Neural progenitor cell (in vitro differentiated cells): ENCODE data around the gene ENO4. TPM values are rescaled to one million over a fixed set of nuclear protein-coding genes. Genes with fewer than 3 reads are reported as not detected.

Experiments used
- DNase-seq: peaks from one replicate; pipeline ENCODE4 v3.0.0-alpha.2; 2016; ENCODE audit warnings: low spot score
- H2AFZ ChIP-seq: fragments of 200-600 bp; sonication (generic); replicated peaks from 2 replicates; pipeline ENCODE4 v1.6.1; 2016; ENCODE audit warnings: antibody characterized with exemption
- H3F3A ChIP-seq: fragments of 200-600 bp; sonication (generic); 2 replicates; pipeline ENCODE4 v1.6.1; 2016; ENCODE audit warnings: antibody characterized with exemption, low read depth
- H3K27ac ChIP-seq: fragments of 200-600 bp; sonication (generic); 2 replicates; pipeline ENCODE4 v1.5.1; 2016; ENCODE audit warnings: mild to moderate bottlenecking
- H3K27me3 ChIP-seq: fragments of 200-600 bp; sonication (generic); 2 replicates; pipeline ENCODE4 v1.6.1; 2016; ENCODE audit warnings: mild to moderate bottlenecking, moderate library complexity
- H3K36me3 ChIP-seq: fragments of 200-600 bp; sonication (generic); 2 replicates; pipeline ENCODE4 v1.5.1; 2016
- H3K4me1 ChIP-seq: fragments of 200-600 bp; sonication (generic); 2 replicates; pipeline ENCODE4 v1.6.1; 2016; ENCODE audit warnings: mixed run types
- H3K4me2 ChIP-seq: fragments of 200-600 bp; sonication (generic); 2 replicates; pipeline ENCODE4 v1.6.1; 2016
- H3K4me3 ChIP-seq: fragments of 200-600 bp; sonication (generic); 2 replicates; pipeline ENCODE4 v1.5.1; 2016
- H3K79me2 ChIP-seq: fragments of 200-600 bp; sonication (generic); 2 replicates; pipeline ENCODE4 v1.6.1; 2016; ENCODE audit warnings: low read depth
- H3K9ac ChIP-seq: fragments of 200-600 bp; sonication (generic); 2 replicates; pipeline ENCODE4 v1.6.1; 2016
- H3K9me3 ChIP-seq: fragments of 200-600 bp; sonication (generic); 2 replicates; pipeline ENCODE4 v1.5.1; 2016; ENCODE audit warnings: low read depth
- H4K20me1 ChIP-seq: fragments of 200-600 bp; sonication (generic); 2 replicates; pipeline ENCODE4 v1.6.1; 2016; ENCODE audit warnings: low read depth
- H3K27ac Mint-ChIP-seq: 3 replicates; pipeline ENCODE4 v1.8.0; 2021; ENCODE audit warnings: mixed read lengths
- H3K27me3 Mint-ChIP-seq: 2 replicates; pipeline ENCODE4 v1.8.0; 2022; ENCODE audit warnings: low read depth, mild to moderate bottlenecking, inconsistent platforms, moderate library complexity, mixed read lengths; ENCODE audit not compliant: insufficient read depth
- H3K36me3 Mint-ChIP-seq: 3 replicates; pipeline ENCODE4 v1.8.0; 2021; ENCODE audit warnings: mixed read lengths
- H3K4me1 Mint-ChIP-seq: 3 replicates; pipeline ENCODE4 v1.8.0; 2021; ENCODE audit warnings: mixed read lengths
- H3K4me3 Mint-ChIP-seq: 3 replicates; pipeline ENCODE4 v1.8.0; 2021; ENCODE audit warnings: mild to moderate bottlenecking, moderate library complexity, mixed read lengths
- H3K9me3 Mint-ChIP-seq: 3 replicates; pipeline ENCODE4 v1.8.0; 2020; ENCODE audit warnings: mixed read lengths
- EZH2 ChIP-seq: fragments of 200-600 bp; sonication (generic); IDR thresholded peaks from 2 replicates; pipeline ENCODE4 v1.6.1; 2017; ENCODE audit warnings: antibody characterized with exemption, mild to moderate bottlenecking, moderate library complexity
- EZH2phosphoT487 ChIP-seq: fragments of 200-600 bp; sonication (generic); IDR thresholded peaks from 2 replicates; pipeline ENCODE4 v1.6.1; 2017; ENCODE audit warnings: antibody characterized with exemption
- total RNA-seq: library from RNA; depleted of rRNA; stranded (reverse); fragments of >200 nt; gene quantifications from 2 replicates; pipeline ENCODE4 v1.2.3, GENCODE V29; 2015; ENCODE audit warnings: low replicate concordance
- TF ChIP-seq, protein P1 (sequence below): fragments of 200-600 bp; sonication (generic); IDR thresholded peaks from 2 replicates; pipeline ENCODE4 v1.5.1; 2017; ENCODE audit warnings: antibody characterized with exemption, mild to moderate bottlenecking

Gene ENO4
- total RNA-seq, 1 donor from 2014 or later = 10.0 TPM

DNA sequence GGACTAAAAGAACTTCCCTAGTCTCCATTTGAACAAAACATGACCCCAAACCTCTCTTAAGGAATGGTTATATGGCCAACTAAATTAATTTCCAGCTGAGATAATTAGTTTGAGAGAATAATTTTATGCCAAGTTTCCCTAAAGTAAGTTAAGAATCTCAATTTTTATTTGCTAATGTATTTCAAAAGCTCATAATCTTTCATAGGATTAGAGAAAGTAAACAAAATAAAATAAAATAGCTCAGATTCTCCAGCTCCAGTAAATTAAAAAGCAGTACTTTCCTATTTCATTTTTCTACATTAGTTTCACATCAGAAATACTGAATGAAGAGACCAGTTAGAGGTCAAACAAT, 44.4 kb downstream of the ENO4 start:
- Mint-ChIP-seq H3K4me1 (peaks cover 37% of the 10 kb centered on the region), H3K9me3 (no peaks in the 10 kb centered on the region)
- TF ChIP-seq EZH2phosphoT487 (no peak), EZH2 (no peak)
- TF ChIP-seq, protein P1, sequence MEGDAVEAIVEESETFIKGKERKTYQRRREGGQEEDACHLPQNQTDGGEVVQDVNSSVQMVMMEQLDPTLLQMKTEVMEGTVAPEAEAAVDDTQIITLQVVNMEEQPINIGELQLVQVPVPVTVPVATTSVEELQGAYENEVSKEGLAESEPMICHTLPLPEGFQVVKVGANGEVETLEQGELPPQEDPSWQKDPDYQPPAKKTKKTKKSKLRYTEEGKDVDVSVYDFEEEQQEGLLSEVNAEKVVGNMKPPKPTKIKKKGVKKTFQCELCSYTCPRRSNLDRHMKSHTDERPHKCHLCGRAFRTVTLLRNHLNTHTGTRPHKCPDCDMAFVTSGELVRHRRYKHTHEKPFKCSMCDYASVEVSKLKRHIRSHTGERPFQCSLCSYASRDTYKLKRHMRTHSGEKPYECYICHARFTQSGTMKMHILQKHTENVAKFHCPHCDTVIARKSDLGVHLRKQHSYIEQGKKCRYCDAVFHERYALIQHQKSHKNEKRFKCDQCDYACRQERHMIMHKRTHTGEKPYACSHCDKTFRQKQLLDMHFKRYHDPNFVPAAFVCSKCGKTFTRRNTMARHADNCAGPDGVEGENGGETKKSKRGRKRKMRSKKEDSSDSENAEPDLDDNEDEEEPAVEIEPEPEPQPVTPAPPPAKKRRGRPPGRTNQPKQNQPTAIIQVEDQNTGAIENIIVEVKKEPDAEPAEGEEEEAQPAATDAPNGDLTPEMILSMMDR = no peak

DNA sequence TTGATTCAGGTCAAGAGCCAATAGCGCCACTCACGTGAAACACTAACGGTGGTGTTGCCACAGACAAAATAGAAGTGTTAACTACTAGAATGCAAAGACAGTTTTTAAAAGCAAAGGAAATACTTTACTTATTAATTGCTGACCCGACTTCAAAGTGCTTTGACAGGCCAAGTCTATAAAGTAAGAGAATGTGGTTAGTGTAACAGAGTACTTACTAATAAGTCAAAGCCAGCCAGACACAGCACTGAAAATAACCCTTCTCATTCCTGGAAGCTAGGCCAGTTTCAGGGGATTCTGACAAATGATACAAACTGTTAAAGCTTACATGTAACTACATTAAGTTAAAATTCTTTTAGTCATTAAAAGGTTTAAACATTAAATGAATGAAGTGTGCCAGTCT, 50.3 kb downstream of the ENO4 start:
- no peak overlapping the region for H3K4me3 ChIP-seq
- no peaks in the 10 kb centered on the region for H3K27me3 ChIP-seq
- H3K4me1 Mint-ChIP-seq = peaks cover 6% of the 10 kb centered on the region
- DNase-seq = no peak
- peaks cover 4% of the 10 kb centered on the region for H3K27me3 Mint-ChIP-seq
- no peak overlapping the region for H3K4me2 ChIP-seq
- H3K9me3 Mint-ChIP-seq = no peaks in the 10 kb centered on the region
- H4K20me1 ChIP-seq = no peaks in the 10 kb centered on the region
- no peak overlapping the region for H3K27ac Mint-ChIP-seq
- H3K9me3 ChIP-seq = no peaks in the 10 kb centered on the region
- H2AFZ ChIP-seq = no peak overlapping the region
- no peak overlapping the region for H3K9ac ChIP-seq
- H3K36me3 Mint-ChIP-seq = no peaks in the 10 kb centered on the region
- H3K79me2 ChIP-seq = no peaks in the 10 kb centered on the region
- no peak overlapping the region for H3K4me3 Mint-ChIP-seq
- H3K4me1 ChIP-seq = peaks cover 28% of the 10 kb centered on the region
- H3K36me3 ChIP-seq = no peaks in the 10 kb centered on the region
- TF ChIP-seq EZH2 (no peak), EZH2phosphoT487 (no peak)
- TF ChIP-seq, protein P1 = no peak
- H3F3A ChIP-seq = peaks cover 7% of the 10 kb centered on the region
- no peak overlapping the region for H3K27ac ChIP-seq

More for the DNA sequence above, 44.4 kb downstream of the ENO4 start:
- H4K20me1 ChIP-seq = no peaks in the 10 kb centered on the region
- H3K4me1 ChIP-seq = peaks cover 37% of the 10 kb centered on the region
- H3K9me3 ChIP-seq = no peaks in the 10 kb centered on the region
- H3F3A ChIP-seq = peaks cover 26% of the 10 kb centered on the region
- Mint-ChIP-seq H3K36me3 (no peaks in the 10 kb centered on the region), H3K27ac (no peak overlapping the region), H3K27me3 (peaks cover 5% of the 10 kb centered on the region), H3K4me3 (peak overlapping the region; percentile 25)
- H3K27ac ChIP-seq = no peak overlapping the region
- DNase-seq = no peak
- H3K4me3 ChIP-seq = no peak overlapping the region
- H2AFZ ChIP-seq = no peak overlapping the region
- H3K4me2 ChIP-seq = peak overlapping the region; percentile 47
- H3K79me2 ChIP-seq = no peaks in the 10 kb centered on the region
- no peaks in the 10 kb centered on the region for H3K27me3 ChIP-seq
- H3K36me3 ChIP-seq = no peaks in the 10 kb centered on the region
- H3K9ac ChIP-seq = no peak overlapping the region

DNA sequence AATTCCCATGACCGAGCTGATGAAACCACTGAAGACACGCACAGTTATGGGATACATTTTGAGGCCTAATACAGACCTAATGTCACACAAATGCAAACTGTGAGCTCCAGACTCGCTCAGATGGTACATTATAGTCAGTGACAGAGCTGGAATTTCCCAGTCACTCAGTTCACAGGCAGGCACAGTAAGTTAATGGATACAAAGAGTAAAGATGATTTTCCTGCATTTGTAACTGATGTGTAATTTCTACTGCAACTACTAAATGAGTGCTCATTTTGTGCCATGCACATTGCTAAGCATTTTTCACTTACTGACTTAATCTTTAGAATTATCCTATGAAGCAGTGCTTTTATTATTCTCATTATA, 56.5 kb downstream of the ENO4 start:
- no peak for DNase-seq
- H3K4me1 ChIP-seq = peaks cover 23% of the 10 kb centered on the region
- H3K27ac Mint-ChIP-seq = no peak overlapping the region
- H3K27me3 Mint-ChIP-seq = no peaks in the 10 kb centered on the region
- no peaks in the 10 kb centered on the region for H3K36me3 Mint-ChIP-seq
- TF ChIP-seq EZH2phosphoT487 (no peak), EZH2 (no peak)
- TF ChIP-seq, protein P1 = no peak
- no peak overlapping the region for H3K4me2 ChIP-seq
- H3K9me3 Mint-ChIP-seq = no peaks in the 10 kb centered on the region
- no peaks in the 10 kb centered on the region for H4K20me1 ChIP-seq
- H2AFZ ChIP-seq = no peak overlapping the region
- H3K27ac ChIP-seq = no peak overlapping the region
- no peaks in the 10 kb centered on the region for H3F3A ChIP-seq
- no peak overlapping the region for H3K9ac ChIP-seq
- peaks cover 18% of the 10 kb centered on the region for H3K4me1 Mint-ChIP-seq
- H3K27me3 ChIP-seq = no peaks in the 10 kb centered on the region
- no peak overlapping the region for H3K4me3 Mint-ChIP-seq
- H3K9me3 ChIP-seq = no peaks in the 10 kb centered on the region
- H3K79me2 ChIP-seq = no peaks in the 10 kb centered on the region
- H3K36me3 ChIP-seq = no peaks in the 10 kb centered on the region
- H3K4me3 ChIP-seq = no peak overlapping the region
